HG03460 (cell line): ENCODE measurements around the gene FBH1.

Source experiments
- ATAC-seq: cut with Tn5 transposase; IDR thresholded peaks from one replicate; pipeline ENCODE4 v1.9.1; 2021; ENCODE audit not compliant: unreplicated experiment

The FBH1 gene

DNA sequence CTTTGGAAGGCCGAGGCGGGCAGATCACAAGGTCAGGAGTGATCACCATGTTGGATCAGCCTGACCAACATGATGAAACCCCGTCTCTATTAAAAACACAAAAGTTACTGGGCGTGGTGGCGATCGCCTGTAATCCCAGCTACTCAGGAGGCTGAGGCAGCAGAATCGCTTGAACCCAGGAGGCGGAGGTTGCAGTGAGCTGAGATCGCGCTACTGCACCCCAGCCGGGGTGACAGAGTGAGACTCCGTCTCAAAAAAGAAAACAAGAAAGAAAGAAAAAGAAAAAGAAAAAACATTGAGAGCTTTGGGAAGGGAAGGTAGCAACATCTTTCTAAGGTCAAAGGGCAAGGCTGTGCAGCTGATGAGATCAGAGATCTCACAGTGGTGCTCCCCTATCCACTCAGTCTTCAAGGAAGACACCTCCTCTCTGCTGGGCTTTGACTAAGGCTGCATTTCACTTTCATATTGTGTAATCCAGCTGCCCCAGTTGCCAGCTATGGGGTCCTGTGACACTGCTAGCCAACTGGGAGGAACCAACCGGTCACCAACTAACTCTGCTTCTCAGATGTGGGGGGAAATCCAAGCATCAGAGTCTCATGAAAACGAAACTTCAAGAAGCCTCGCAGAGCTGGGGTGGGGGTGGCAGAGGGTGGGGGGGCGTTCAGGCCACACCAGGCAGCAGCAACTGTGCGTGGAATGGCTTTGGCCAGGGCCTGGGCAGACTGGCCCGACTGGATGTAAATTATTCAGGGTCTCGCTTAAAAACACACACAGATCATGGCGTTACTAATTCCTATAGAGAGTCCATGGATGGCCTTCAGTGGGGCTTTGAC lies 85.8 kb downstream of the FBH1 start:
- peak; percentile 71 for ATAC-seq

DNA sequence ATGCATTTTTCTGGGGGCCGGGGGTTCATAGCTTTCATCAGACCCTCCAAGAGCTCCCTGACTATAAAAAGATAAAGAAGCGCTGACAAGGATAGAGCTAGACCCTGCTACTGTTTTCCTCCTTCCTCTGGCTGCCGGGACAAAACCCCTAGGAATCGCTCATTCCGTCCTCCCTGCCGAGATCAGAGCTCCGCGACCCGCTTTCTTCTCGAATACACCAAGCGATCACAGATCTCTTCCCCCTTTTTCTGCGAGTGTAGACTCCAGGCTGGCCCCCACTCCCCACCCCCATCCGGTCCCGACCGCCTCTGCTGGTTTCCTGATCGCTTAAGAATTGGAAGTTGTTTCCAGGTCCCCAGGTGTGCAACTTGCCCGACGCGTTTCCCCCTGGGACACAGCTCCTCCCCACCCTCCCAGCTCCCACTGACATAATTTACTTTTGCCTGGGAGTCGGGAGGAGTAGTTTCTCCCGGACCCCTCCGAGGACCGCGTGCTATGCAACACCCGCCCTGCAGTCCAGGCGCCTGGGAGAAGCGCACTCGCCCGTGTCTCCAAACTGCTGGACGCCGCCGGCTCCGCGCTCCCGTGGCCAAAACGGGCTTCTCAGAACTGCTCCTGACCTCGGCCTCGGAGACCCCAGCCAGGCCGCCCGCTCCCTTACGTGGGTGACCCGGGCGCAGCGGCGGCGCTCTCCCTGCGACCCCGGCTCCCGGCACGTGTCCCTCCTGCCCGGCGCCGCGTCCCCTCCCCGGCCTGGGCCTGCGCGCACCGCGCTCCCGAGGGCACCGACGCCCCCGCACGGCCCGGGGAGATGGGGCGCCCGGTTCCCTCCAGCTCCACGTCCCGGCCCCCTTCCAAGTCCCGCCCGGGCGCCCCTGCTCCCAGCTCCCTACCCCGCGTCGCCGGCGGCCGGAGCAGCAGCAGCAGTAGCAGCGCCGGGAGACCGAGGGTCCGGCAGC lies 86.7 kb downstream of the FBH1 start:
- ATAC-seq, result peak; percentile 2

DNA sequence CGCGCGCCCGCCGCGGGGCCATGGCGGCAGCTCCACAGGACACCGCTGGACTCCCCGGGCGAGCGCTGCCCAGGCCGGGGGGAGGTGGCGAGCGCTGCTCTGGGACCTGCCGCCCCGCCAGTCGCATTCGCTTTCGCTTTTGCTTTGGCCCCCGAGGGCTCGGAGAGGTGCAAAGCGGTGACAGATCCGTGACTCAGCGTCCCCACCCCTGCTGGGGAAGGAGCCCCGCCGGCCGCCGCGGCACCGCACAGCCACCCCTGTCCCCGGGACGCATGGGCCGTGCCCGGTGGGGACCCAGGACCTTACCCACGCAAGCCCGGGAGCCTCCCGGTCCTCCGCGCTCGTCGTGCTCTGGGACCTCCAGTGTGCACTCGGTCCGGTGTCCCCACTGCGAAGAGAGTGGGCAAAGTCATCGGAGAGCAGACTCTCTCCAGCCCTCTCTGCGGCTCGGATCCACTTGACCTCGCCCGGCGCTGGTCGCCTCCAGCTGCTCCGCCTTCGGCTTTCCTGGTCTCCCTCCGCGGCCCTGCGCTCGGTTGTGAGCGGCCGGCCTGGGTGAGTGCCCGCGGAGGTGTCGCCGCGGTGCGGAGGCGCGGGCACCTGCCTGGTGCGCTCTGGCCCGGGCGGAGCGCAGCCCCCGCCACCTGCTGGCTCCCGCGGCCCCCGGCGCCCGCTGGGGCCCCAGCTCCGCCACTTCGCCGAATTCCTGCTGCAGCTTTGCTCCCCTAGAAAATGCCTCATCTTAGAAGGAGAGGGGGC lies 87.6 kb downstream of the FBH1 start, which contains the start of gene IL15RA:
Gene IL15RA, minus strand, starts transcription at position 73 of the 759 bp plus-strand sequence. Its CDS starts 51 bp downstream, at position 22.
- ATAC-seq, result peak; percentile 55

DNA sequence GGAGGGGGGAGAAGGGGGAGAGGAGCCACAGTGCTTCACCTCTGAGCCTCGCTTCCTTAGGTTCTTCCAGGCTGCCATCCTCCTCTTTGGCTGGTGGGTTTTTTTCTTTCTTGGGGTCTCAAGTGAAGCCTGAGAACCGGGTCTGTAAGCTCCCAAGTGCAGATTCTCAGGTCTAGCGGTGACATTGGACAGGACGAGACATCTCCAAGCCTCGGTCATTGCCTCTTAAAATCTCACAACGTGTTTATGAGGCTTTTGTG lies 88.1 kb downstream of the FBH1 start:
- no peak for ATAC-seq

DNA sequence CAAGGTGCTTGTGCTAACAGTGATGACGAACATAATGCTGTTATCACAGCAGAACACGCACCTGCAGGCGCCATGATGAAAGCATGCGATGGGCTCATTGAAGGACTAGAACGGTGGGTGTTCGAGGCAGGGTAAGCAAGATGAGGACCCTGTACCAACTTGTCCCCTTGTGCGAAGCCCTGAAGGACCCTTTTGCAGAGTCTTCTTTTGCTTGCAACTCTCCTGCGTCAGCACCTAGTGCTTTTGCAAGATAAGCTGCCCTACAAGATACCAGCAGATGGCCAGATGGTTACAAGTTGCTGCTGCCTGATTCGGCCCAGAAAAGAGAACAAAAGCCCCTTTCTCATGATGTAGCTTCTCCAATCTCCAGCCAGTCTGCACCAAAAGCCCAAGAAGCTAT lies 91.5 kb downstream of the FBH1 start:
- no peak for ATAC-seq

DNA sequence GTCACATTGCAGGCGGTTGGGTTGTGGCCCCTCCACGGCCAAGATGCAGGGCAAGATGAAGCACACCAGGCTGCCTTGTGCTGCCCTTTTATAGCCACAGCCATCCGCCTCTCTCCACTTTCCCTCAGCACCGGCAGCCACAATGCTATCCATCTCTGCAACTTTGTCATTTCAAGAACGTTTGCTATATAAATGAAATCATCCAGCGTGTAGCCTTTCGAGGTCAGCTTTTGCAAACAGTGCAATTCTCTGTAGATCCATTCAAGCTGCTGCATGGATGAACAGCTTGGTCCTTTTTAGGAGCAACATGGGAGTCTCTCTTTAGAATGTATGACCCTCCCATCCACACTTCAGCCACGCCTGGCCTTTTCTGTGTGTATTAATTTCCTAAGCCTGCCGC lies 93.7 kb downstream of the FBH1 start:
- ATAC-seq, result no peak

DNA sequence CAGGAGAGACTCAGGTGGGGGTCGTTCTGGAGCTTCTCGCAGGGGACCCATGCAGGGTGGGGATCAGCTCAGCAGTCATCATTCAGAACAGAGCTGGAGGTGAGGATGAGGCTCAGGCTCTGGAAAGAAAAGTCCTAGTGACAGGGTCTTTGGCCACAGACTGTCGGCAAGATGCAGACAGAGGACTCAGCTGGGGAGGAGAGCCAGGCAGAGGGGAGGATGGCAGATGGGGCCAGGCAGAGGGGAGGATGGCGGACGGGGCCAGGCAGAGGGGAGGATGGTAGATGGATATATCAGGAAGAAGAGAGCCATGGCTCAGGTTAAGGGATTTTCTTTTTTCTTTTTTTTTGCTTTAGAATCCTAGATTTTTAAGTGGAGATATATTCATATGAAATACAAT lies 95.0 kb downstream of the FBH1 start:
- ATAC-seq, result no peak
